Ramos (cell line): ENCODE measurements around the gene FGF22.

Source experiments
- in situ Hi-C: fragments of 300-500 bp; cut with MboI; formaldehyde crosslinking; loops from one replicate; pipeline ENCODE4 v1.14.3; 2022; ENCODE audit warnings: low sequenced_read_pairs; ENCODE audit not compliant: unreplicated experiment

Gene FGF22

DNA sequence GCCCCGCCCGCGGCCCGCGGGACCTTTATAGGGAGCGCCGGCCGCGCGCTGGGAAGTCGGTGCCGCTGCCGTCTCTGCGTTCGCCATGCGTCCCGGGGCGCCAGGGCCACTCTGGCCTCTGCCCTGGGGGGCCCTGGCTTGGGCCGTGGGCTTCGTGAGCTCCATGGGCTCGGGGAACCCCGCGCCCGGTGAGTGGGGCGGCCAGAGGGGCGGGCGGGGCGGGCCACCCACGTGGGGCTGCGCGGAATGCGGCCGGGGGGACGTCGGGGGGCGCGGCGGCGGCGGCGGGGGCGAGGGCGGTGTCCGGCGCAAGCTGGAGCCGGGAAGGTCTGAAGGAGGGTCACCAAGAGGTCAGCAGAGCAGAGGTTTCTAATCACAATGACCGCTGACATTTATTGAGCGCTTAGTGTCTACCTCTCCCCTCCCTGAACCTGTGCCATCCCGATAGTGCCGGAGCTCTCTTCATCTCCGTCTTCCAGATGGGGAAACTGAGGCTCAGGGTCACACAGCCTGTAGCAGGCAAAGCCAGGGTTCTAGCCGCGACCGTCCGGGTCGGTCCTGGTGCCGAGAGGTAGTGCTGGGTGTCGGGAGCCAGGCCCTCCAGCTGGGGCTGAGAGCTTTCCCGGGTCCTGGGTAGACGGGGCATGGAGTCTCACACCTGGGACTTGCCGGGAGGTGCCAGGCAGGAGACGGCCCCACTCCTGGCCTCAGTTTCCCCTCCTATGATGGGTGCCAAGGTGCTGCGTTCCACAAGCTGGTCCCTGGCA, 36.8 kb downstream of the FGF22 start, which contains the start of gene FSTL3:
FSTL3 (plus strand) TSS at position 54 of the 767 bp plus-strand sequence; CDS start at position 86, 32 bp downstream.
- in situ Hi-C loops, result no loop called here

DNA sequence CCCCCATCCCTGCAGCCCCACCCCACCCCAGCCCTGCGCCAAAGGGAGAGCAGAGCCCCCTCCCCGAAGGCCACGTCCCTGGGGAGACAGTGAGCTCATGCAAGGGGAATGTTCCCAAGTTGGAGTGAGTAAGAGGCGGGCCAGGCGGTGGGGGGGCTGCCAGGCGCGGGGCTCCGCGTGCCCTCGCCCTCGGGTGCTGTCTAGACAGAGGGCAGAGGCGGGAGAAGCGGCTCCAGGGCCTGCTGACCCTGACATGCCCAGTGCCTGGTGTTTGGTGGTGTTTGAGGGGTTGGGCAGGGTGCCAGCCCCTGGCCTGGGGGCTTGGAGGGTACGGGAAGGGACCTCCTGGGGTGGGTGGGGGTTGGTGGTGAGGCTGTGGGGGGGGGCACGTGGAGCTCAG, 37.5 kb downstream of the FGF22 start:
- in situ Hi-C loops, result no loop called here

DNA sequence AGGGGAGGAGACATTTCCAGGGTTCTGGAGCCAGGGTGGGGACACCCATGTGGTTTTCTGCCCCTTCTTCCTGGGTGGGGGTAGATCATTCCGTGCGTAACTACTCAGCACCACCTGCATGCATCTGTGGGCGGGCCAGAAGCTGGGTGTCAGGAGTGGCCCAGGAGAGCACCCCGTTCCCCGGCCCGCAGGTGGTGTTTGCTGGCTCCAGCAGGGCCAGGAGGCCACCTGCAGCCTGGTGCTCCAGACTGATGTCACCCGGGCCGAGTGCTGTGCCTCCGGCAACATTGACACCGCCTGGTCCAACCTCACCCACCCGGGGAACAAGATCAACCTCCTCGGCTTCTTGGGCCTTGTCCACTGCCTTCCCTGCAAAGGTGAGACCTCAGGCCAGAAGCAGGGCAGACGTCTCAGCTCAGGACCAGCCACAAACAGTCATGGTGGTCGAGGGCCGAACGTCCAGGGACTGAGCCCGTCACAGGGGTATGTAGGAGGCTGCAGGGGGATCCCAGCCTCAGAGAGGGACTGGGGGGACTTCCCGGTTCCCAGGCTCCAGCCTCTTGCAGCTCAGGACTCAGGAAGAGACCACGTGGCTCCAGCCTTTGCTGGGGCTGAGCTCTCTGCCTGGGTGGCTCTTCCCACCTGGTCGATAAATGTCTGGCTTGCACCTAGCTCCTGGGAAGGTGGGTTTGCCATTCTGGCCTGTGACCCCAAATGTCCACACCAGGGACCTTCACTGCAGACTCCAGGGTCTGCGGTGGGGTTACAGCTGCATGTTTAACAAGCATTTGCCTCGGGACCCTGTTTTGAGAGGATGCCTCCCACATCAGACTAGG, 38.1 kb downstream of the FGF22 start:
- in situ Hi-C loops, result no loop called here

DNA sequence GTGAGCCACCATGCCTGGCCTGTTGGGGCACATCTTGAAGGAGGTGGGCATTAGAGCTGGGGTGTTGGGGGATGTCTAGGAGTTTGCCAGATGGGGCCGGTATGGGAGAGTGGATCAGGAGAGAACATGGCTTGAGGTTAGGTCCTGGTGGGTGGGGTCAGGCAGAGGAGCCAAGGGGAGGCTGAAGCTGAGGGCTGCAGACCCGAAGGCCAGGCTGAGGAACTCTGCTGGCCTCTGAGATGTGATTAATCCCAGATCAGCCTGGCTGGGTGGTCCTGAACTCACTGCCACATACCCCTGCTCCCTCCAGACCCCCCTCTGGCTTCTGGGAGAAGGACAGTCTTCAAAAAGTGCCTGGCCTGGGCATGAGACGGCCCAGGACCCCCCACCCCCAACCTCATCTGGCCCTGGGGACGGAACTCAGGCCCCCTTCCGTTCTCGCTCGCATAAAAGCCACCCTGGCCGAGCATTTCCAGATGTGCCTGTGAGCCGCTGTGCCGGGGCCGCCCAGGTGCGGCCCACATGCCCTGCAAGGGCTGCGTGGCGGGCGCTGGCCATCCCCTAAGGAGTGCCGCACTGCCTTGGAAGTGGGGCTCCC, 39.2 kb downstream of the FGF22 start:
- in situ Hi-C loops, result no loop called here

DNA sequence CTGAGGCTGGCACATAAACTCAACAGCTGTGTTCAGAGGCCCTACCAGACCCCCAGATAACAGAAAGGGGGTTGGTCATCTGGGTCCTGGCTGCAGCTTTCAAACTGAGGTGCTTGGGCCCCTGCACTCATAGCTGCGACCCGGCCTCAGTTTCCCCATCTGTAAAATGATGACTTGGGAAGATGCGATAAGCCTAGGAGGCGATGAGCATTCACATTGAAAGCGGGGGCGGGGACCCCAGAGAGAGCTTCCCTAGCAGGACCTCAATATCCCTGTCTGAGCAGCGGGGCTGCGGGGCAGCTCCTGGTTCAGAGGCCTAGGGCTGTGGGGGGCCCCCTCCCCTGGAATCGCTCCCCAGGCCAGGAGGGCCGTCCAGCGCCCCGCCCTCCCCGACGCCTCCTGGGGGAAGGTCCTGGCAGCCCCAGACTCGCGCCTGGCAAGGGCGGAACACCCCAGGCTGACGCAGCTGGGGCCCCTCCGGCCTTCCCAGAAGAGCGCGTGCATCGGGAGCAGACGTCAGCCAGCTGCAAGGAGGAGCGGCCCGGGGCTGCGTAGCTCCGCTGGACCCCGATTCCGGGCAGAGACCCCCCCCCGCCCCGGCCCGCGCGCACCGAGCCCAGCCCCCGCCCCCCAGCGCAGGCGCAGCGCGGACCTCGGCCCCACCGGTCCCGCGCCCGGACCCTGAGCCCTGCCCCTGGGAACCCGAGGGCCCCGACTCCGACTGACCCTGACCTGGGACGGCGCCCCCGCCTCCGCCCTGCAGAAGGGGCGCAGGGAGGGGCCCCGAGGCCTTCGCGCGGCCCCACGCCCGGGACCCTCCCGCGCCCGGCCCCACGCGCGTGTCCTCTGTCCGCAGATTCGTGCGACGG, 40.0 kb downstream of the FGF22 start:
- in situ Hi-C loops, result no loop called here

DNA sequence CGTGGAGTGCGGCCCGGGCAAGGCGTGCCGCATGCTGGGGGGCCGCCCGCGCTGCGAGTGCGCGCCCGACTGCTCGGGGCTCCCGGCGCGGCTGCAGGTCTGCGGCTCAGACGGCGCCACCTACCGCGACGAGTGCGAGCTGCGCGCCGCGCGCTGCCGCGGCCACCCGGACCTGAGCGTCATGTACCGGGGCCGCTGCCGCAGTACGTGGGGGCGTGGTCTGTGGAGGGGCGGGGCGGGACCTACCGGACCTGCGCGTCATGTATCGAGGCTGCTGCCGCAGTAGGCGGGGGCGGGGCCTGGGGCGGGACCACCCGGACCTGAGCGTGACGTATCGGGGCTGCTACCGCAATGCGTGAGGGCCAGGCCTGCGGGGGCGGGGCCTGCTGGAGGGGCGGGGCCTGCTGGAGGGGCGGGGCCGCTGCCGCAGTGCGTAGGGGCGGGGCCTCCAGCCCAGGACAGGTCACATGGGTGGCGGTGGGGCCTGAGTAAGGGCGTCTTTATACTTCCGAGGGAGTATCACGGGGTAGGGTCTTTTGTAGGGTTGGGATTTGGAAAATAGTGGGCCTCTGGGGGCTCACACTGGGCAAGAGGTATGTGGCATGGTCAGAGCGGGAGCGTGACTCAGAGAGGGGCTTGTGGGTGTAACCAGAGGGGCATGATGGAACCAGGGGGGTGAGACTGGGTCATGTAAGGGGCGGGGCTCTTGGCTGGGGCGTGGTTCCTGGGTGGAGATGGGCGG, 40.8 kb downstream of the FGF22 start:
- in situ Hi-C loops, result no loop called here

DNA sequence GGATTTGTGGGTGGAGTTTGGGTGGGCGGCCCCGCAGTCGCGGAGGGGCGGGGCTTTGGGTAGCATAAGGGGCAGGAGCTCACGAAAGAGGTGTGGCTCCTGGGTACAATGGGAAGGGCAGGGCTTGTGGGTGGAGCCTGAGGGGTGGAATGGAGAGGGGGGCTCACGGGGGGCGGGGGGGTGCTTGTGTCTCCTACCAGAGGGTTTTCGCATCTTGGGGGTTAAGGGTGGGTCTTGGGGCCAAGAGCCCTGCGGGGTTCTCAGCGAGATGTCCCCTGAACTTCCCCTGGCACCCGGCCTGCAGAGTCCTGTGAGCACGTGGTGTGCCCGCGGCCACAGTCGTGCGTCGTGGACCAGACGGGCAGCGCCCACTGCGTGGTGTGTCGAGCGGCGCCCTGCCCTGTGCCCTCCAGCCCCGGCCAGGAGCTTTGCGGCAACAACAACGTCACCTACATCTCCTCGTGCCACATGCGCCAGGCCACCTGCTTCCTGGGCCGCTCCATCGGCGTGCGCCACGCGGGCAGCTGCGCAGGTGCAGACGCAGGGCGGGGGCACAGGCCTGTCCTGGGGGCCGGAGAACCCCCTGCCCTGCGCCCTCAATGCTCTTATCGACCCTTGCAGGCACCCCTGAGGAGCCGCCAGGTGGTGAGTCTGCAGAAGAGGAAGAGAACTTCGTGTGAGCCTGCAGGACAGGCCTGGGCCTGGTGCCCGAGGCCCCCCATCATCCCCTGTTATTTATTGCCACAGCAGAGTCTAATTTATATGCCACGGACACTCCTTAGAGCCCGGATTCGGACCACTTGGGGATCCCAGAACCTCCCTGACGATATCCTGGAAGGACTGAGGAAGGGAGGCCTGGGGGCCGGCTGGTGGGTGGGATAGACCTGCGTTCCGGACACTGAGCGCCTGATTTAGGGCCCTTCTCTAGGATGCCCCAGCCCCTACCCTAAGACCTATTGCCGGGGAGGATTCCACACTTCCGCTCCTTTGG, 41.6 kb downstream of the FGF22 start:
- in situ Hi-C loops, result no loop called here

DNA sequence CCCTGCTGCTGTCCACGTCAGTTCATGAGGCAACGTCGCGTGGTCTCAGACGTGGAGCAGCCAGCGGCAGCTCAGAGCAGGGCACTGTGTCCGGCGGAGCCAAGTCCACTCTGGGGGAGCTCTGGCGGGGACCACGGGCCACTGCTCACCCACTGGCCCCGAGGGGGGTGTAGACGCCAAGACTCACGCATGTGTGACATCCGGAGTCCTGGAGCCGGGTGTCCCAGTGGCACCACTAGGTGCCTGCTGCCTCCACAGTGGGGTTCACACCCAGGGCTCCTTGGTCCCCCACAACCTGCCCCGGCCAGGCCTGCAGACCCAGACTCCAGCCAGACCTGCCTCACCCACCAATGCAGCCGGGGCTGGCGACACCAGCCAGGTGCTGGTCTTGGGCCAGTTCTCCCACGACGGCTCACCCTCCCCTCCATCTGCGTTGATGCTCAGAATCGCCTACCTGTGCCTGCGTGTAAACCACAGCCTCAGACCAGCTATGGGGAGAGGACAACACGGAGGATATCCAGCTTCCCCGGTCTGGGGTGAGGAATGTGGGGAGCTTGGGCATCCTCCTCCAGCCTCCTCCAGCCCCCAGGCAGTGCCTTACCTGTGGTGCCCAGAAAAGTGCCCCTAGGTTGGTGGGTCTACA, 43.1 kb downstream of the FGF22 start:
- in situ Hi-C loops, result no loop called here

DNA sequence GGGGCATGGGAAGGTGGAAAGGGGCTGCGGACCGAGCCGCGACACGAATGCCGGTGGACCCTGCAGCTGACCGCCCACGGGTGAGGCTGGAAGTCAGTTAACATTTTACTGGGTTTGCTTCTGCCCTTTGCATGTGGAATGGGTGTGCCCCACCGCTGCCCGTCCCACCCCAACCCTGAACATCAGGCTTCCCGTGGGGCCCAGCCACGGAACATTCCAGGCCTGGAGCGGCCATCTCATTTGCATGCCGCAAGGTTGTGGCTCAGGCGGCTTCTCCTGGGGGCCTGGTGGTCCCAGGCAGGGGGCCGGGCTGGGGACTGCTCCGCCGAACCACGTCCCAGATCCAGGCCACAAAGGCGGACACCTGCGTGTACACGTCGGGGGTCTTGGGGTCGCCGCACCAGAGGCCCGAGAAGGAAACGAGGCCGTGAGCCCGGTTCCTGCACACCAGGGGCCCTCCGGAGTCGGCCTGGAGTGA, 45.8 kb downstream of the FGF22 start:
- in situ Hi-C loops, result no loop called here

DNA sequence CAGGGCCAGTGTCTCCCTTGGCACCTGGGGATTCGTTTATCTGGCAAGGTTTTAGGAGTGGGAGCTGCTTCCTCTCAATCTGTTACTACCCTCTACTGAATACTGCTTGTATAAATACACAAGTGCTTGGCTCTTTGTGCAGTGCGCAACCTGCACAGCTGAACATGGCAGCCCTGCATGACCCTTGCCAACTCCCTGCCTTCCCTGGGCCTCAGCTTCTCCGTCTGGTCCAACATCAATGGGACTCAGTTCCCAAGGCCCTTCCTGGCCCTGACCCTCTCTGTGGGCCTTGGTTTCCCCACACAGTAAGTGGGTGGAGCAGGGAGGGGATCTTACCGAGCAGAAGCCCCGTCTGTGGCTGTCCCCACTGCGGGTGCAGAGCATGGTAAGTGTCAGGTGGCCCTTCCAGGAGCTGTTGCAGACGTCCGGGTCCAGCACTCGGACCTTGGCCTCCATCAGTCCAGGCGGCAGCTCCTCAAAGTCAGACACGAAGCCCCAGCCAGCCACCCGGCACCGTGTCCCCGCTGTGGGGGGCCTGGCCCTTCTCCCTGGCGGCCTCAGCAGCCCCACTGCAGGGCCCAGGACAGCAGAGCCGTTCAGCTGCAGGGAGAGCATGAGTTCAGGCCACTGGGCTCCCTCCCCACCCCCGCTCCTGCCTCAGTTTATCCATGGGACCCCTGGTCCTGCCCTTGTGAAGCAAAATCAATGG, 47.1 kb downstream of the FGF22 start:
- in situ Hi-C loops, result no loop called here

DNA sequence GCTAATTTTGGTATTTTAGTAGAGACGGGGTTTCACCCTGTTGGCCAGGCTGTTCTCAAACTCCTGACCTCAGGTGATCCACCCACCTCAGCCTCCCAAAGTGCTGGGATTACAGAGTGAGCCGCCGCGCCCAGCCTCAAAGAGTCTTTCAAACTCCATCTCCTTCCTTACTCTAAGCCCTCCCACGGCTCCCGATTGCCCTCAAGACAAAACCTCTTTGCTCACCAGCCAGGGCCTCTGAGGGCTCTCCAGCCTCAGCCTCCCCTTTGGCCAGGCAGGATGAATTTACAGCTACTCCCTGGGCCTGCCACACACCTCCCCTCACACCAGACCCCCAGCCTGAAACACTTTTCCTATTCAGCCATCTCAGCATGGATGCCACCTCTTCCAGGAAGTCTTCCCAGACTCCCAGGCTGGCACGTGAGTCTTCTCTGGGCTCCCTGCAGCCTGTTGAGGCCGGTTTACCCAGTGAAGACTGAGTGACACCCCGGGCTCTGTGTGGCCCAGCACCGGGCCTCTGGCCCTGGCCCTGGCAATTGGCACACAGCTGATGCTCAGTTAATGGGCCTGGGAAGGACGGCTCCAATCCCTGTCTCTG, 48.0 kb downstream of the FGF22 start:
- in situ Hi-C loops, result no loop called here

DNA sequence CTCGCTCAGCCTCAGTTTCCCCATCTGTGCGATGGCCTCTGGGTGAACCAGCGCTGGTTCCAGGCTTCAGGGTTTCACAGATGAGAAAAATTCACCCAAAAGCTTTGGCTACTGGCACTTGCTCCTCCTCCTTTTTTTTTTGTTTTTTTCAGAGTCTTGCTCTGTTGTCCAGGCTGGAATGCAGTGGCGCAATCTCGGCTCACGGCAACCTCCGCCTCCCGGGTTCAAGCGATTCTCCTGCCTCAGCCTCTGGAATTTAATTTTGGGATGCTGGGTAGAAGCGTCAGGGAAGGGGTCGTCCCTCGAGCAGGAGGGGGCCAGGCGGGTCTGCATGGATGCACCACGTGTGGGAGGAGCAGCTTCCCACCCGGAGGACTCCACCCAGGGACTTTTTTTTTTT, 48.5 kb downstream of the FGF22 start:
- in situ Hi-C loops, result no loop called here

DNA sequence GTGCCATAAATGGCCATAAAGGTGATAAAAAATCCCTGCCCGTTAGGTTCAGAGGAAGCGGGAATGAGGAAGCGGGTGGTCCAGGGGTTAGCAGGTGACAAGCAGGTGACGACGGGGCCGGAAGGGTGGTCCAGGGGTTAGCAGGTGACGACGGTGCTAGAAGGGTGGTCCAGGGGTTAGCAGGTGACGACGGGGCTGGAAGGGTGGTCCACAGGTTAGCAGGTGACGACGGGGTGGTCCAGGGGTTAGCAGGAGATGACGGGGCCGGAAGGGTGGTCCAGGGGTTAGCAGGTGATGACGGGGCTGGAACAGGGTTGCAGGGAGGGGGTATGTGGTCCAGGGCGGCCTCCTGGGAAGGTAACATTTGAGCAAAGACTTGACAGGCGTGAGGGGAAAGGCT, 49.3 kb downstream of the FGF22 start:
- in situ Hi-C loops, result no loop called here

DNA sequence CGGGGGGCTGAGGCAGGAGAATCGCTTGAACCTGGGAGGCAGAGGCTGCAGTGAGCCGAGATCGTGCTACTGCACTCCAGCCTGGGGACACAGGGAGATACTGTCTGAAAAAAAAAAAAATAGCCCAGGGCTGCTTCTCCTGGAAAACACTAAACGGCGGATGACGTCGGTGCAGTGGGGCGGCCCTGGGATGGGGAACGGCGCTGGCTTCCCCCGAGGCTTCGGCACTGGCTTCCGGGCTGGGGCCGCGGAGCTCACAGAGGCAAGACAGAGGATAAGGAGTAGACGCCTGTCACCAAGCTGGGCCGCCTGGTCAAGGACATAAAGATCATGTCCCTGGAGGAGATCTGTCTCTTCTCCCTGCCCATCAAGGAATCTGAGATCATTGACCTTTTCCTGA, 50.5 kb downstream of the FGF22 start:
- in situ Hi-C loops, result no loop called here
